Measurements from ENCODE around the gene RELCH.

Gene RELCH

GRCh38 chr18:62338446-62339105, 151.5 kb downstream of the RELCH start:
- no peak for DNase-seq (ENCODE audit: low read depth)

GRCh38 chr18:62339106-62339988, 152.3 kb downstream of the RELCH start:
- no peak for DNase-seq (ENCODE audit: low read depth)

GRCh38 chr18:62340996-62341395, 153.9 kb downstream of the RELCH start:
- no peak for DNase-seq (ENCODE audit: low read depth)

DNA sequence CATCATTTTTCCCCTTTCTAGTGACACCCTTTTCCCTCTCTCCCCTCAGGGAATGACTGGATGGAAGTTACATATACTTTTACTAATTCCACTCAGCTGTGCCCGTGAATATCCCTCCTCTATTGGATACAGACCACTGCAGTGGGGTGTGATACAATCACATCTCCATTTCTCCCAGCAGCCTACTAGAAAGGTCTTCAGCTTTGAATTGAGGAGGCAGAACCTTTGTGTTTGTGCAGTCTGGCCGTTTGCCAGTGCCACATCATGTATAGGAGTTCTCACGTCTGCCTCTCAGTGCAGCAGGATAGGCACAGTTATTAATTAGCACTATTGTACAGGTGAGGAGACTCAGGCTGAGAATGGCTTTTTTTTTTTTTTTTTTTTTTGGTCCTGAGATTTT, 154.4 kb downstream of the RELCH start:
- DNase-seq (ENCODE audit: low read depth): no peak

DNA sequence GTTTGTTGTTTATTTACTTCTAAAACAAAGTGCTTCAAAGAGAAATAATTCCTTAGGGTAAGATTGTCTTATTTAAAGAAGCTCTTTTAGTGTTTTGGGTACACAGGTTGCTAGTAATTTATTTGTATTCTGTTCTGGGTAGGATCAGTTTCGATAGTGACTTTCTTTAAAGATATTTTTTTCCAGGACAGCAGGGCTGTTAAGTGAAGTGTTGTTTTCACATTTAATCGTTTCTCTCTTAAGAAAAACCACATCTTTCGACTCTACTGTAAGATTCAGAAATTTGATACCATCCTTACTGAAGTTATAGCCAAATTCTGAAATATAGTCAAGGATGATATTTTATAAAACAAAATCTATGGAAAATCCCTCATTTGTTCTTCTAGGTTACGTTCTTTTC, 155.8 kb downstream of the RELCH start:
- no peak for DNase-seq (ENCODE audit: low read depth)

DNA sequence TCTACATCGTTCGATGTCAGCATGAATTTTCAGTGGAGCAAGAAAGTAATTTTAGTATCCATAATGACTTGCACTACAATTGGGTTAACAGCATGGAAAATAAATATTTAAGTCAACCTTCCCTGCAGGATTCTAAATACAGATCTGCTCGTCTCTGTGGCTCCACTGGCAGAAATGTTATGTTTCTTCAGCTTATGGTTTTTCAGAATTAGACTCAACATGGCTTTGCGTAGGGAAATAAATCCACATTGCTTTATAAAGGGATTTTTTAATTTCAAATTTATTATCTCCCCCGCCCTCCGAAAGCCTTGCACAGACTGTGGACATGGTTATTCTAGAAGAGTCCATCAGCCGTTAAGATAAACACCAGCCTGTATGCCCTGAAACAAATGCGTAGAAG, 156.3 kb downstream of the RELCH start:
- DNase-seq (ENCODE audit: low read depth): no peak

DNA sequence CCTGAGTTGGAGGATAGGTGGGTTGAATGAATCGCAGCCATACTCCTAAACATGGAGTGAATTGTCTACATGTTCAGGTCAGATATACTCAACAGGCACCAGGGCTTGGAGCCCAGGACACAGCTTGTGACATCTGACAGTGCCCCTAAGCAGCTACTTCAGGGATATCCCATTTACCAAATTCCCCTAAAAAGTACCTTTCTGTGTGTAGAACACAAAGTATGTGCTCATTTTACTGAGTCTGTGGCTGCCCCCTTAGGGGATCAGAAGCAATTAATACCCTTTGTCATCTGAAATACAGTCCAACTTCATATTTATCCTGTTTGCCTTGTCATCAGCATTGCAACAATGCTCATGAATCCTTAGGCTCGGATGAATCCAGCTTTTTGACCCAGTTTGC, 158.9 kb downstream of the RELCH start:
- DNase-seq (ENCODE audit: low read depth): no peak

DNA sequence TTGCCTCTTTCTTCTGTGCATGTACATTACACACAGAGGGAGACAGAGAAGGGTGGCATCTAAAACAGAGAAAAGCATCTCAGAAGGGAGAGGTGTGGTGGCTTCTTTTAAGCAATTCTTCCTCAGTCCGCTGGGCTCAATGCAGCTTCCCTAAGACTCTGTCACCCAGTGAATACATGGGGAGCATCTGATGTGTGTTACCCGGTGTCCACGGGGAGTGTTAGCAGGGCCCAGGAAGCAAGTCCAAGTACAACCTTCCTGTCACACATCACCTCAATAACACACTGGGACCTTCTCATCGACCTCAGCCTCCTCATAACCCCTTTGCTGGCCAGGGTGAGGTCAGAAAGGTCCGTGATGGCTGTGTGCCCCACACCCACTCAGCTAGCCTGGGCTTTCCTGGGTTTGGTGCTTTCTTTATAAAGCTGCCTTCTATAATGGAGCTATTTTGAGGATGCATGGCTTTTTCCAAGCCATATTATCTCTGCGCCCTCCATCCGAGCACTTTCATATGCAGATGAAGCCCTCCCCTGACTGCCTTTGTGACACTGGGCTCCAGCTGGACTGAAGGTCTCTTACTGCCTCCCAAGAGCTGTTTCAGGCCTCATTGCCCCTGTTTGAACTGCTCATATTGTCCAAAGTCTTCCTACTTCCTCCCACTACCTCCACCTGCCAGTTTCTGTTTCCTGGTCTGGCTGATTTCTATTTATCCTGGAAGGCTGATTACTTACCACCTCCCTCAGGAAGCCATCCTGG, 159.5 kb downstream of the RELCH start:
- no peak for DNase-seq (ENCODE audit: low read depth)

DNA sequence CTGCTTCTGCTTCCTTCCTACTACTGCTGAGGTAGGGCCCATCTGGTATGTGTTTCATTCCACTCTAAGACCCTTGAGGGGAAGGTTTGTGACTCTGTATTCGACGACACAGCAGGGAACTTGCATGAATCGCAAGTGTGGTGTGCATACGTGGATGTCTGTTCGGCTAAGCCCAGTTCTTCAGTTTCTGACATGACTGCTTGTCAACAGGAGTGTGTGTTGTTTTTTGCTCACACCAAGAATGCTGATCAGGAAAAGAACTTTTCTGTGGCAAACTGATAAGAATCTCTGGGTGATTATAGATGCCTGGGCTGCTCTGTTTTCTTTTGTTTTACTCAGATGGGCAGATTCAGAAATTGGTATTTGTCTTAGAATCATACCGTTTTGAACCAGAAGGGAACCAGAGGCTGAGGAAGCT, 160.0 kb downstream of the RELCH start:
- DNase-seq (ENCODE audit: low read depth): no peak

- DNase-seq (ENCODE audit: low read depth): no peak
Measured at GRCh38 chr18:62348474-62348873, 161.4 kb downstream of the RELCH start.

DNA sequence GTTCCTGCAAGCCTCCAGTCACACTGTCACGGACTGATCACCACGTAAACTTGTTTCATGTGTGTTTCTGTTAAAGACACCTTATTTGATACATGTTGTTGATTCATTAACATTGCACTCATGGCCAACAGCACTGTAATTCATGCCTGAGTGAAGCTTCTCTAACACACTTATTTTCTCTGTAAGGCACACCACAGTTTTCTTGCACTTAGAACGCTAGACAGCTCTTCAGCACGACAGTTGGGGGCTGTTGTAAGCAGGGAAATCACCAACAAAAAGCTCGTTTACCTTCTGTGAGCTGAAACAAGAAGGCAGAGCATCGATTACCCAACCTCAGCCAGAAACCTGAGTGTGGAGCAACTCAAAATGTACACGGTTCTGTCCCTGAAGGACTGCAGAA, 166.1 kb downstream of the RELCH start:
- no peak for DNase-seq (ENCODE audit: low read depth)

GRCh38 chr18:62354151-62354550, 167.1 kb downstream of the RELCH start:
- no peak for DNase-seq (ENCODE audit: low read depth)

DNA sequence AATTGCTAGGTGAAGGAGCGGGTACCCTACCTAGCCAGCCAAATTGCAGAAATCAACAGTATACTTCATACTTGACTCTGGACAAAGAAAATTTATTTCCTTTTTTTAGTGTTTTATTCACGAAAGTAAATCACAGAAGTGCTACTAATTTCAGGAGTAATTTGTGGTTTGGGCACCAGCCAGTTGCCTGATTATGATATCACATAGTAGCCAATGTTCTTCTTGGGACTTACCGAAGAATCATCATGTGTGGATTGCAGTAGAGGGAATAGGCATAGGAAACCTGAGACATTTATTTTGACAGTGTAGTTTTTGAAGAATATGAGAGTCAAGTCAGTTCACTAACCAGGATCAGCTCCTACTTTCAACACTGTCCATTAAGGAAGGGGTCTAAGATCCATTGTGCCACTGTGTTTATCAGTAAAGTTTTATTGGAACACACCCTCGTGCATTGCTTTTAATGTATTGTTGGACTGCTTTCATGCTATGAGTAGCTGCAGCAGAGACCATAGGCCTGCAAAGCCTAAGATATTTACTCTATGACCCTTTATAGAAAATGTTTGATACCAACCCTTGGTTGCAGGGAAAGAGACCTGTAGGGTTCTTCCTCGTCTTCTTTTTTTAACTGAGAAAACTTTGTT, 170.1 kb downstream of the RELCH start:
- no peak for DNase-seq (ENCODE audit: low read depth)
